GM18526 (cell line): ENCODE results near the gene TACC2.

ENCODE experiments used
- POLR2A ChIP-seq: IDR thresholded peaks from 3 replicates; pipeline ENCODE4 v1.6.1; 2011; ENCODE audit not compliant: insufficient read length; ENCODE audit errors: extremely low read depth

The TACC2 gene

DNA sequence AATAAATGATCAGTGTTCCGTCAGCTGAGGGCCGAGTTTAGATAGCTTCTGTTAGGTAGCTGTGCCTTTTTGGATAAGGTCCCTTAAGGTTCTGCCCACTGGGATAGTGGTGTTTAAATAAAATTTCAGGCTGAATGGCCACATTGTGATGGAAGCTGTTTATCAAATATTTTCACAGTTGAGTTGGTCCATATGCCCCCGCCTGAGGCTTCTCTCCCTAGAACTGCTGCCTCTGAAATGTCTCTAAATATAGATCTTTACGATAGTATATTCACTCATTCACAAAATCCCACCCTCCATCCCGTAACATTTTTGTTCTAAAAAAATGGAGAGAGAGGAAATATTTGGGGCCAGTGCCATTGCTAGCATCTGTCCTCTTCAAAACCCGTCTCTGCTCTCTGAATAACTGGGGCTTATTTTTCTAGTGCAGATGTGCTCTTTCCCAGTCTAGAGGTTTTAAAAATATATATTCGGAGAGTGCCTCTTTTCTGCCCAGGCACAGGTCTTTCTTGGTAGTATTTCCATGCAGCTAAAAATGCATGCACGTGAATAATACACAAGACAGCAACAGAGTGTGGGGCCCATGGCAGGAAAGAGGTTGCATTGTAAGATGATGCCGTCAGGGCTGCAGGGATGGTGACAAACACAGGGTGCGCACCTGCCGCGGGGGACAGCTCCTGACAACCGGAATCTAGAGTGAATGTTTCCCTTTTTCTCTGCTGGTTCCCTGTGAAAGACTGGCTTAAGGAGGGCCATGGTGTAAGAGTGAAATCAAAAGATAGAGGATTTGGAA, 176.7 kb downstream of the TACC2 start:
- TF ChIP-seq POLR2A: no peak

DNA sequence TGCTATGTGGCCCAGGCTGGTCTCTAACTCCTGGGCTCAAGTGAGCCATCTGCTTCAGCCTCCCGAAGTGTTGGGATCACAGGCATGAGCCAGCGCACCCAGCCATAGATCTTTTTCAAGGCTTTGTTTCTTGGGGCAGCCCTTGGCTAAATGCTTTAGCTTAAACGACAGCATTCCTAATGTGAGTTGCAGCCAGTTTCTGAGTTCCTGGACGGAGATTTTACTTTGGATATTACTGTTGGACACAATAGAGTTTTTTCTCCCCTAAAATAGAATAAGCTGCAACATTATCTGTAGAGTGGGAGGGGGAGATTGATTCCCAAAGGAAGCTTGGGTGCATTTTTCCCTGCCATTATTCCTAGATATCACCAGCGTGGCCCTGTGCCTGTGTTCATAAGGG, 179.1 kb downstream of the TACC2 start:
- TF ChIP-seq POLR2A: no peak

DNA sequence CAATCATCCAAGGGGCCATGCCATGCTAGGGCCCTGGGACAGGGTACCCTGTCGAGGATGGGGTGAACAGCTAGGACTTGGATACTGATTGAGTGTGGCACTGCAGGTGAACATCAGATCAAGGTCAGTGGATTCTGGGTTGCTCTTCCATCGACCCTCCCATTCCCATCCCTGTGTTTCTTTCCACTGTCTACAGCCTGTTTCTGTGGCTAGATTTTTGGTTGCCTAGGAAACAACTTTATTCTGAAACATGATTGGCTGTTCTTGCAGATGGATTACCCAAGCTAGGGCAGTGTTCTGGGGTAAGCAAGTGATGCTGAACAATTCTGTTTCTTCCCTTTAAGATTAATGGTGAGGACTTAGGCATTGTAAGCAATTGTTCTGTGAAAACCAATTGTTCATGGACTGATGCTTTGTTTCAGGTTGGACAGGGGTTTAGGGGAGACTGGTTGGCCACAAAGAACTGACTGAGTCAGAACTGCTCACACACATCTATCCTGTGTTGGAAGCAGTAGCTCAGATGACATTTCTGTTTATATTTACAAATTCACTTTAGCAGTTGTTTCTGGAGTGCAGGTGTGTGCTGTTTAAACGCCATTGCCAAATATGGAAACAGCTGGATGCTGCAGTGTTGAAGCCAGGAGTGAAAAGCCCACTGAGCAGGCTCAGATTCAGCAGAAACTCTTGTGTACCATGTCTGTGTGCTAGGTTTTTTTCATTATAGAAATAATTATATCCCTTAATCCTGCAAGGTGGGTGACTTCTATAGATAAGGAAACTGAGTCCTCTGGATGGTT, 179.8 kb downstream of the TACC2 start:
- no peak for TF ChIP-seq POLR2A

DNA sequence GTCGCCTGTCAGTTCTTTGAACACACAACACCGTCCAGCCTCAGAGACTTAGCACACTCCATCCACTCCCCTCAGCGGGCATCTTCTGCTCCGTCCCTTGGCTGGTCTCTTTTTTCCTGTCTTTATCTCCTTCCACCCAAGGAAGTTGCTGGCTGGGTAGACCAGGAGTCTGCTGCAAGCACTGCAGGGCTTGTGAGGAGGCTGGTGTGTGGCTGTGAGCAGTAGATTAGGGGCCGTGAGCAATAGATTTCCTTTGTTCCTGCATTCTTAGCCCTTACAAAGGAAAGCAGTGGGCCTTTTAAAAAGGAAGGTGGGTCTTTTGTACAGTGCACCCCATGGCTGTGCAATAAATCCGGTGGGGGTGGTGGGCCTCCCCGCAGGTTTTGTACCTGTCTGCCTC, 181.8 kb downstream of the TACC2 start:
- no peak for TF ChIP-seq POLR2A

DNA sequence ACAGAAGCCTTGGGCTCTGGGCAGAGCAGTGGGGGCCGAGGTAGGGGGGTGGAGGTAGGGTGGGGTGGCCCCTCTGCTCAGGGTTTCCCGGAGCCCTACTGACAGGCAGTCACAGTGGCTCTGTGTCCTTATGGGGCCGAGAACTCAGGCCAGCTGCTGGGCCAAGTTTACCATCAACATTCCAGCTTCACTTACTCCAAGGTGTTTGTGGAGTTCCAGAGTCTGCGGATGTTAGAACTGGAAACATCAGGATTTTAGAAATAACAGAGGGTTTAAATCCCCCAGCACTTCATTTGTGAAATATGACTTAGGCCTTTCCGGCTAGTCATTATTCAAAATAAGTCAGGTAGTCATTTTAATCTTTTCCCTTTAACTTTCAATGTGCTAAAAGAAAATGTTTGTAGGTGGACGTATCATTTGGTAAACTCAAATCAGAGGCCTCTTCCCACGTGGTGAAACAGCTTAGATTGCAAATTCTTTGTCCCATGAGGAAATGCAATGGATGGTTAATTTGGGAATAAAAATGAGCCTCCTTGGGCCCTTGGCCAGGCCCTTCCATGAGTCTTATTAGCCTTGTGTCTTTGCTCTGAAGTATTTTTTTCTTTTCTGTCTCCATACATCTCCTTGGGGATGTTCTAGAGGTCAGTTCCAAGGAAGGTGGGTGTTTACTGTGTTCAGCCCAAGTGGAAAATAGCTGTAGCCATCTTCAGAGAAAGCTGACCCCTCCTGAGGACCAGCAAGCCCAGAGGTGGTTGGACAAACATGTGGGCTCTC, 182.5 kb downstream of the TACC2 start:
- TF ChIP-seq POLR2A: no peak

DNA sequence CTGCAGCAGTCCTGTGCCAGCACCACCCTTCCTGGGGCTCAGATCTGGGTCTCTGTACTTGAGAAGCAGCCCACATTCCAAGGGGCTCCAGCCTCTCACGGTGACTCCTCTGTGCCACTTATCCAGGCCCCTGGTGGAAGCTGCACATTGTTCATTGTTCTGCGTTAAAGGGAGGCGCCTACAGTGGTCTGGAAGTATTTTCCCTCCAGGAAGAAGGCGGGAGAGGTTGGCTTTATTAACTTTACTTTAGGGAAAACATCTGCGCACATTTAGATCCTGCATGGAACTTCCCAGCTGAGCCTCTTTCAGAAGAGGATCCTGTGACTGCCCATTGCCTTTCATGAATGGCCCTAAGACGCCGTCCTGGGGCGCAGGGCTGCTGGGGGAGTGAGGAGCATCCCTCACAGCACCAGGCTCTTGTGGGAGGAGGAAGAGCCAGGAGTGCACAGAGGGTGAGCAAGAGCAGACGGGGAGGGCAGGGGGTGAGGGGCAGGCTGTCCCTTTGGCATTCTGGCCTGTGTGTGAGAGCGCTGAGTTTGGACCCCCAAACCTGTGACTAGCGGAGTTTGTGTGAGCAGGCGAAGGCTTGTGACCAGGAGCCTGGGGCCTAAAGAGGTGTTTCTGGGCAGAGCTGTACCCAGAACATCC, 183.5 kb downstream of the TACC2 start:
- TF ChIP-seq POLR2A: no peak

DNA sequence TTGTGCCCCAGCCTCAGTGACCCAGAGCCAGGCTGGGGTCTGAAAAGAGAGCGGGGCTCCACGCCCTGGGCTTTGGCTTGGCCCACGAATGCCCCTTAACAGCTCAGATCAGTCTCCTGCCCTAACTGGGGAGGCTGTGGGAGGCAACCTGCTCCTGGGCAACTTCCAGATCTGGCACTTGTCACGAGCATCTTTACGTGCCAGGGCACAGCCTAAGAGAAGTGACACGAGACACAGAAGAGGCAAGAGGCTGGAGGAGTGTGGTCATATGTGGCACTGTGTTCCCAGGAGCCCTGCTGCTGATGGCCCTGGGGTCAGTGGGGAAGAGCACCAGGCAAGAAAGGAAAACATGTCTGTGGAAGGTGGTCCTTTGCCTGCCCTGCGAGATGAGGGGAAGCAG, 184.4 kb downstream of the TACC2 start:
- TF ChIP-seq POLR2A: no peak

DNA sequence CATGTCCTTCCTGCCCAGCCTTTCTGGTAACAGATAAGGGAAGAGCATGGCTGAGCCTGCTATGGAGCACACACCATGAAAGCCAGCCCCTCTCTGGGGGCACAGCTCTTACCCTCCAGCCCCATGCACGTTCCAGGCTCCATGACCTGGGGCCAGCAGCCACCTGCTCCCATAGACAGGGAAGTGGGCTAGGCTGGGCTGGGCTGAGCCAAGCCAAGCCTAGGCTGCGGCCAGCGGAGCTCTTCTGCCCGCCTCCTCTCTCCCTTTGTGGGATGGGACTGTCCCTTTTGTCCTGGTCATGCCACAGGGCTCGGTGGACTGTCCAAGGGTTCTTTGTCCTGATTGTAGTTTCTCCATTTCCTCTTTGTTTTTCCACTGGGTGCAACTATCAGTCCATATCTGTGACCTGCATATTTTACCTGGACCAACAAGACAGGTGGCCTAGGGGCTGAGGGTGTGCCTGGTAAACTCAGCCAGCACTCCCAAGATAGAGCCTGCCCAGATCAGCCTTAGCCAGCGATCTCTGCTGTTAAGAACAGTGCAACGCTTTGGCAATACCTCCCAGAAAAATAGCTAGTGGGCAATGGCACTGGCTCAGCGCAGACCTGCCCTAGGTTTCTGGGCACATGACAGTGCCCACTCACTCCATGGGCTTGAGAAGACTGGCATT, 184.9 kb downstream of the TACC2 start:
- TF ChIP-seq POLR2A: no peak

DNA sequence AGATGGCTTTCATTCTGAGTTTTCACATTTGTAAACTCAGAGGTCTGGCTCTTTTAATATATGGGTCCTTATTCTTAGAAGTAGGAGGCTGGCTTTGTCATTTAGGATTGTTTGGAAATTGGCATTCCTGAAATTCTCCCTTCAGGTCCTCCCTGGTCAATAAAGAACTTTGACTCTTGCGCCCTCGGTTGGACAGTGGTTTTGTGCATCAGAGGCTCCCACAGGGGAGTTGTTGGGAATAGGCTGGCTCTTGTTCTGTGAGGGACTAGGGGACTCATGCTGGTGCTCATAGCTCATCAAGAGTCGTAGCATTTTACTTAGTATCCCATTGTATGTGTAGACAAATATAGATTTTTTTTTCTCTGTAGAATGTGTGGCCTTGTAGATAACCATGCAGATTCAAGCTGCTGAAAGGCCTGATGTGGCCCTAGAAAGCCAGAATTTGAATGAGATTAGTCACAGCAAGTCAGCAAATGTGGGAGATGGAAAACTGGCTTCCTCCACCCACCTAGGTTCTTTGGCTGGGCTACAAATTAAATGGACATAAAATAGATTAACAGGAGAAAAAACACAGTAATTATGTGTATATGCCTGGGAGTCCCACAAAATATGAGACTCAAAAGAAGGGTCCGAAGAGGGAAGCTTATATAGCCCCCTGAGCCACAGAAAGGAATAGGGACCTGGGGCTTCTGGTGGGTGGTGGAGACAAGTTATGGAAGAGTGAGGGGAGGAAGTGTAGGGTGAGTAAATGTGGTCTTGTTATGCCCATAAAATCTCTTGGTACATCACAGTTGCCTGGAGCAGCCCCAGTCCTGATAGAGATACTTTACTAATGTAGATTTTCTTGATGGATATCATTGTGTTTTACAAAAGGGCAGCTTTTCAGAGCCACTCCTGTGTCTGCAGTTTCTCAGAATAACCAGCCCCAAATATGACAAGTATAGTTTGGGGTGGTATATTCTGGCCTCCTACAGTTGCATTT, 187.6 kb downstream of the TACC2 start:
- no peak for TF ChIP-seq POLR2A

DNA sequence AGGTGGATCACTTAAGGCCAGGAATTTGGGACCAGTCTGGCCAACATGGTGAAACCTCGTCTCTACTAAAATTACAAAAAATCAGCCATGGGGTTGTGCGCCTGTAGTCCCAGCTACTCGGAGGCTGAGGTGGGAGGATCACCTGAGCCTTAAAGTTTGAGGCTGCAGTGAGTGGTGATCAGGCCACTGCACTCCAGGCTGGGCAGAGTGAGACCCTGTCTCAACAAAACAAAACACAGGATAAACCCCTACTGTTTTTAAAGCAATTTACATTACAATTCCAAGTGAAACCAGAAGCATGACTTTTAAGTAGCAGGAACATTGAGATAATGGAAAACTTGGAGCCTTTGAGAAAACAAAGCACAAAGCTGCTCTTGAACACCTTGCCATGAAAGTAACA, 189.7 kb downstream of the TACC2 start:
- TF ChIP-seq POLR2A: no peak

DNA sequence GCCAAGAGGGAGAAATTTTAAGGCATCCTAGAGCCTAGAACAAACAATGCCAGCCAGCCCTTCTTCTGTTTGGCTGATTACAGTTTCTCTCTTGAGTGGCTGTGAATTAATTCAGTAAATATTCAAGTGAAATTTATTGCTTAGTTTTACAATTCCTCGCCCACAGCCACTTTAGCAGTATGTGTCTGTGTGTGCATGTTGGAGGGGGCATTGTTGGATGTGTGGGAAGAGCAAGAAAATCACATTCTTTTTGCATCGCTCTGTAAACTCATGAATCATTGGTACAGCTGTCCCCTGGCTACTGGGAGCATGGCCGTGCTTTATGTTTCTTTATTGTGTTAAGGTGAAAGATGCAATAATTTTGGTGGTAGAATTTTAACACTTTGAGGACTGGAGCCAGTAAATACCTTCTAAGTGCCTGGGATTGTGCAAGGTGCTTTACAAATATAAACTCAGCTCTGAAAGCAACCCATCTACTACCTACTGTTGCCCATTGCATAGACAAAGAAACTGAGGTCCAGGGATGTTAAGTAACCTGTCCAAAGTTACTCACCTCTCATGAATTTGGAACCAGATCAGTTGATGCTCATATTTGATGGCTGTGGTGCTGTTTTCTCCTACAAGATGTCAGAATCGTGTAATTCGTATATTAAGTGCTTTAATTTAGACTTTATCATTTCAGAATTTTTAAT, 192.2 kb downstream of the TACC2 start:
- TF ChIP-seq POLR2A: no peak

DNA sequence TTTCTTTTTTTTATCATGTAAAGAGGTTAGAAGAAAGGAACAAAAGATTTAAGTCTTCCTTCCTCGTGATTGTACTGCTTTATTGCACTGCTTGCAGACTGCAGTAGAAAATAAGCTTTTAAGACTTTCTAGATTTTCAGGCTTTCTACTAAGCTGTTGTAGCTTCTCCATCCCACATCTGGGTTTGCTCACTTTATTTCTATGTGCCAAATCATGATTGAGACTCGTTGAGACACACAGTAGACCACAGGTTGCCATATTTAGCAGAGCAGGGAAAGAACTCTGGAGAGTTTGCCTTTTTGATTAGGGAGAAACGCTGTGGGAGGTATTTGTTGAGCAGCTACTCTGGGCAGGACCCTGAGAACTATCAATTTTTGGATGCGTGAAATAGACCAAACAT, 192.9 kb downstream of the TACC2 start:
- no peak for TF ChIP-seq POLR2A

DNA sequence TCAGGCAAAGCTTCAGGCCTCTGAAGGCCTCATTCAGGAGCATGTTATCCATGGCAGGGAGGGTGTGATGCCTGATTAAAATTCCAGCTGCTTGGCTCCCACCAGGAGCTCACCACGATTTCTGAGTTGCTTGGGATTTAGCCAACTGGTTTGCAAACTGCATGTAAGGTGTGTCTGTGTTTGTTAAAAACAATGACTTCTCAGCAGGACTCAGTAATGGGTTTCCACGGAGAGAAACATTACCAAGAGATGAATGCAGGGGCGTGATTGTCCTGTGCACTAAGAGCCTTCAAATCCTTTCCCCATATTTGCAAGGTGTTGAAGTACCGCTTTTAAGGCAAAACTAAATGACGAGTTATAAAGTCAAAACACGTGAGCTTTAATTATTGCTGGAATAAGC, 193.3 kb downstream of the TACC2 start:
- TF ChIP-seq POLR2A: no peak

DNA sequence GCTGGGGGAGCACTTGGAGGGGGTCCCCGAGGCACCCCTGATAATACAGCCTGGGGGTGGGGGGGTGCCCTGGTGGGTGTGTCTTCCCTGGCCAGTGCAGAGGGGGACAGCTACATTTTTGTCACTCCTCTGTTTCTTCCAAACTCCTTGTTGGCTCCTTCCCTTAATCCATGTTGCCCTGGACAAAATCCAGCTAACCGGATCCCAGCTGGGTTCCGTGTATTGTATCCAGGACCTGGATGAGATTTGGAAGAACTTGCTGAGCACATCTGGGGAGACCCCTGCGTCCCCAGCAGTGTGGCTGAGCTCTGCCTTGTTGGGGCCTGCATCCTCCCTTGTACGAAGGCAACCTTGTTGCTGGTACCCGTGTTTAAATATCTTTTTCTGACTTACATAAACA, 195.3 kb downstream of the TACC2 start:
- TF ChIP-seq POLR2A: no peak
